ENCODE data around the gene OPRL1. TPM values are rescaled to one million over a fixed set of nuclear protein-coding genes. Genes with fewer than 3 reads are reported as not detected.

The OPRL1 gene
- total RNA-seq, 1 experiment from 2014 or later: 0.33 TPM

DNA sequence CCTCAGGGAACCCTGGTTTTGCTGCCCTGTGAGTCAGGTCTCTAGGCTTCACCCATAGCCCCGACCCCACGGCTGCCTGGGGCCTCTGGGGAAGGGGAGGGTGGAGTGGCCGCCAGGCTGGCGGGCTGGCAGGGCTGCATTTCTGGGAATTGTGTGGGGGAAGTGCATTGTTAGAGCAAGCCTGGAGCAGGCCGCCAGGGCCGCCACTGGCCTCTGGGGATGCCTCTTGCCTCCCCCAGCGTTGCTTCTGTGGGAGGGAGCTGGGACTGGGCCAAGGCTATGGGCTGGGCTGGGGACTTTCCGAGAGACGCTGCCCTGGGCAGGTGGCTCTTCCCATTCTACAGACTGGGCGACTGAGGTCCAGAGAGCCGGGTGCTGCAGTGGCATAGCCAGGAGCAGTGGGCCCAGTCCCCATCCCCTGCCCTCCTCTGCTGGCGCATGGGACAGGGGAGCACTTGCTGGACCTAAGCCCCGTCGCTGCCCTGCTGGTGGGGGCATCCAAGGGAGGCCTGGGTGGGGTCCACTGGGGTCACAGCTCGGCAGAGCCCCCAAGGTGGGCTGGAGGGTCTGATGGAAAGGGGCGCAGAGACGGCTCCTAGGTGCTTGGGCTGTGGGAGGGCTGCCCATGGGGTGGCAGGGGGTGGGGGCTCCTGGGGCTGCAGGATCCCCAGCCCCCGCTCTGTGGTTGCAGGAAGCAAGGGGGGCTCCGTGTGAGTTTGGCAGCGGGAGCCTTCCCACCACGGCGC lies 23.8 kb upstream of the OPRL1 start:
- H3K36me3 Mint-ChIP-seq (ENCODE audit: insufficient read depth, unreplicated experiment): no peaks in the 10 kb centered on the region
- DNase-seq: peak; percentile 41
- BruUV-seq (replicated peaks): no TSS peak
- H3K27me3 Mint-ChIP-seq (ENCODE audit: unreplicated experiment): peaks cover 50% of the 10 kb centered on the region
- no peak overlapping the region for H3K4me3 Mint-ChIP-seq (ENCODE audit: low read depth, unreplicated experiment)
- intact Hi-C loops (cut with micrococcal nuclease; ENCODE audit: unreplicated experiment): loop anchor here (10.0 kb wide), 1 partner anchor 161 kb away; the partner anchor contains the start of gene DNAJC5
- peaks cover 19% of the 10 kb centered on the region for H3K4me1 Mint-ChIP-seq (ENCODE audit: low read depth, unreplicated experiment)
- CTCF ChIA-PET: interaction anchor here (2.7 kb wide), 1 partner anchor 17 kb away, joined by 13 read pairs; no protein-coding TSS in a partner anchor
- H3K9me3 Mint-ChIP-seq (ENCODE audit: low read depth, unreplicated experiment): no peaks in the 10 kb centered on the region
- TF ChIP-seq, protein P1, sequence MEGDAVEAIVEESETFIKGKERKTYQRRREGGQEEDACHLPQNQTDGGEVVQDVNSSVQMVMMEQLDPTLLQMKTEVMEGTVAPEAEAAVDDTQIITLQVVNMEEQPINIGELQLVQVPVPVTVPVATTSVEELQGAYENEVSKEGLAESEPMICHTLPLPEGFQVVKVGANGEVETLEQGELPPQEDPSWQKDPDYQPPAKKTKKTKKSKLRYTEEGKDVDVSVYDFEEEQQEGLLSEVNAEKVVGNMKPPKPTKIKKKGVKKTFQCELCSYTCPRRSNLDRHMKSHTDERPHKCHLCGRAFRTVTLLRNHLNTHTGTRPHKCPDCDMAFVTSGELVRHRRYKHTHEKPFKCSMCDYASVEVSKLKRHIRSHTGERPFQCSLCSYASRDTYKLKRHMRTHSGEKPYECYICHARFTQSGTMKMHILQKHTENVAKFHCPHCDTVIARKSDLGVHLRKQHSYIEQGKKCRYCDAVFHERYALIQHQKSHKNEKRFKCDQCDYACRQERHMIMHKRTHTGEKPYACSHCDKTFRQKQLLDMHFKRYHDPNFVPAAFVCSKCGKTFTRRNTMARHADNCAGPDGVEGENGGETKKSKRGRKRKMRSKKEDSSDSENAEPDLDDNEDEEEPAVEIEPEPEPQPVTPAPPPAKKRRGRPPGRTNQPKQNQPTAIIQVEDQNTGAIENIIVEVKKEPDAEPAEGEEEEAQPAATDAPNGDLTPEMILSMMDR (IDR thresholded peaks at IDR 0.05; ENCODE audit: unreplicated experiment): no peak
- no peak overlapping the region for H3K27ac Mint-ChIP-seq (ENCODE audit: unreplicated experiment)

DNA sequence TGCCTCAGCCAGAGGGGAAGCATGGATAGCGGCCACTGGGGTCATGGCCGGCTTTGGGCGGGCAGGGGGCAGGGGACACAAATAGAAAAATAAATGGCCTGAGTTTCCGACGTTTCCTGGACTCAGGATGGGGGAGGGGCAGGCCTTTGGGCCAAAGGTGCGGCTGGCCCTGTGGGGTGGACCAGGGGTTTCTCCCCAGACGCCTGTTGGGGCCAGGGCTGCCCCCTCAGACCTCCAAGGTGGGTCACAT lies 23.3 kb upstream of the OPRL1 start:
- no peak for DNase-seq
- H3K4me1 Mint-ChIP-seq (ENCODE audit: low read depth, unreplicated experiment): peaks cover 19% of the 10 kb centered on the region
- BruUV-seq (replicated peaks): no TSS peak
- intact Hi-C loops (cut with micrococcal nuclease; ENCODE audit: unreplicated experiment): loop anchor here (10.0 kb wide), 1 partner anchor 162 kb away; the partner anchor contains the start of gene DNAJC5
- CTCF ChIA-PET: interaction anchor here (2.7 kb wide), 1 partner anchor 18 kb away, joined by 13 read pairs; no protein-coding TSS in a partner anchor
- H3K9me3 Mint-ChIP-seq (ENCODE audit: low read depth, unreplicated experiment): no peaks in the 10 kb centered on the region
- TF ChIP-seq, protein P1 (IDR thresholded peaks at IDR 0.05; ENCODE audit: unreplicated experiment): no peak
- no peak overlapping the region for H3K27ac Mint-ChIP-seq (ENCODE audit: unreplicated experiment)
- H3K36me3 Mint-ChIP-seq (ENCODE audit: insufficient read depth, unreplicated experiment): no peaks in the 10 kb centered on the region
- no peak overlapping the region for H3K4me3 Mint-ChIP-seq (ENCODE audit: low read depth, unreplicated experiment)
- H3K27me3 Mint-ChIP-seq (ENCODE audit: unreplicated experiment): peaks cover 45% of the 10 kb centered on the region

DNA sequence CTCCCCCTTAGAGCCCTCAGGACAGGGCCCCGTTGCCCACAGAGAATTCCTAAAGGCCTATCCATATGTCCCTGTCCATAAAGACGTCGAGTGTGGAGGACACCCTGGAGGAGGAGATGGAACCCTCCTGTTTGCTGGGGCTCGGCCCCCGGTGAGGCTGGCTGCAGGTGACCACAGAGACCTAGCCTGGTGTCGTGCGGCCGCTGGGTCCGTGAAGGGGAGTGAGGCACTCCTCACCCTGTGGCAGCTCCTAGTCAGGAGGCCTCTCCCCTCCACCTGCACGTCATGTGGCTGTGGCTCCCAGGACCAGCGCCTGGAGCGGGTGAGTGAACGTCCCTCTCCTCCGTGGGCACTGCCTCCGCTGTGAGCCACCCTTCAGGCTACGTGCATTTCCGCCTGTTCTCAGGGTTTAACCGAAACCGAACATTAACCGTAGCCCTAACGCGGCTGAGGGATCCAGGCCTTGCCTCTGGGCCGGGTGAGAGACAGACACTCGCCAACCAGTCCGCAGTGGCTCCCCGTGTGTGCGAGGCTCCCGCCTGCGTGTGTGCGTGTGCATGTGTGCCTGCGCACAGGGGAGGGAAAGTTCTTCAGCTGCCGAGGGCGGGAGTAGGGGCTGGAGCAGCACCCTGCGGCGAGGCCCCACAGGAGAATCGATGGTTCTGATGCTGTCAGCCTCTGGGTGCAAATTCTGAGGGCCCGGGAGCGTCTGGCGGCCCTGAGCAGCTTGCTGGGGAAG lies 22.8 kb upstream of the OPRL1 start:
- Mint-ChIP-seq H3K27me3 (ENCODE audit: unreplicated experiment) (peaks cover 40% of the 10 kb centered on the region), H3K36me3 (ENCODE audit: insufficient read depth, unreplicated experiment) (peaks cover 2% of the 10 kb centered on the region), H3K27ac (ENCODE audit: unreplicated experiment) (no peak overlapping the region), H3K4me1 (ENCODE audit: low read depth, unreplicated experiment) (peaks cover 19% of the 10 kb centered on the region), H3K4me3 (ENCODE audit: low read depth, unreplicated experiment) (no peak overlapping the region), H3K9me3 (ENCODE audit: low read depth, unreplicated experiment) (no peaks in the 10 kb centered on the region)
- no peak for DNase-seq
- BruUV-seq (replicated peaks): no TSS peak
- intact Hi-C loops (cut with micrococcal nuclease; ENCODE audit: unreplicated experiment): loop anchor here (10.0 kb wide), 1 partner anchor 162 kb away; the partner anchor contains the start of gene DNAJC5
- TF ChIP-seq, protein P1 (IDR thresholded peaks at IDR 0.05; ENCODE audit: unreplicated experiment): no peak
- CTCF ChIA-PET: interaction anchor here (0.6 to 2.7 kb wide), 3 partner anchors 18 to 487 kb away, joined by 3 to 13 read pairs (median 7); partner anchors contain the start of gene PRPF6

DNA sequence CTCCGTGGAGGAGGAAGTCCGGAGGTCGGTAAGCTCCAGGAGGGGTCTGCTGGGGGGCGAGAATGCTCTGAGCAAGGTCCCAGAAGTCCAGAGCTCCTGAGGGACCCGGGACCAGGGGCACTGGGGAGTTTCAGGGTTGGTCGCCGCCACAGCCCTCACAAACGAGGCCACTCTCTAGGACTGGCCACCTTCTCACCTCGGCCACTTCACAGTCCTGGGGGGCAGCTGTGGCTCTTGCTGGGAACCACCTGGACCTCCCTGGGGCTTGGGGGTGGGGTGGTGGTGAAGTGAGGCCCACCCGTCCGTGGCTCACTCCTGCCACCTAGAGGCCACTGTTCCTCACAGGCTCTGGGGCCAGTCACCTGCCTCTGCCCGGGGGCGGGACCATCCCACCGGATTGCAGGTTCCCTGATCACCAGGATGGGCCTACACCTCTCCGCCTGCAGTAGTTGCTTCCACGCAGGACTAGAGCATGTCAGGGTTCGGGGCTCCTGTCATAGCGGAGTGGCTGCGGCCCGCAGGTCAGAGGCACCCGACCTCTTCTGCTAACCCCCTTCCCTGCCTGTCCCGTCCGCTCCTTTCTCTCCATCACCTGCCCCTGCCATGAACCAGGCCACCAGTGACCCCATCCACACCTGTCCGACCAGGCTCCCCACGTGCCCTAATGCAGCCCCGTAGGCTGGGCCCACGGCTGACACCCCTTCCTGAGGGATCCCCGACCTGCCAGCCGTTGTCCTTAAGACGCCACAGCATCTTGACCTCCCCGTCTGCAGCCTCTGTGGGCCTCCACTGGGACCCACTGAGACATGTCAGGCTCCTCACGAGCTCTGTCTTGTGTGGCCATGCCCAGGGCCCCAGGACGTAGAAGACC lies 22.0 kb upstream of the OPRL1 start:
- Mint-ChIP-seq H3K27ac (ENCODE audit: unreplicated experiment) (no peak overlapping the region), H3K4me1 (ENCODE audit: low read depth, unreplicated experiment) (peaks cover 25% of the 10 kb centered on the region), H3K27me3 (ENCODE audit: unreplicated experiment) (peaks cover 32% of the 10 kb centered on the region), H3K4me3 (ENCODE audit: low read depth, unreplicated experiment) (peak overlapping the region; percentile 49), H3K9me3 (ENCODE audit: low read depth, unreplicated experiment) (no peaks in the 10 kb centered on the region), H3K36me3 (ENCODE audit: insufficient read depth, unreplicated experiment) (peaks cover 10% of the 10 kb centered on the region)
- BruUV-seq (replicated peaks): no TSS peak
- TF ChIP-seq, protein P1 (IDR thresholded peaks at IDR 0.05; ENCODE audit: unreplicated experiment): peak; percentile 93
- peak; percentile 96 for DNase-seq
- intact Hi-C loops (cut with micrococcal nuclease; ENCODE audit: unreplicated experiment): loop anchor here (10.0 kb wide), 1 partner anchor 163 kb away; the partner anchor contains the start of gene DNAJC5
- CTCF ChIA-PET: interaction anchor here (0.6 to 2.7 kb wide), 3 partner anchors 19 to 488 kb away, joined by 3 to 13 read pairs (median 7); partner anchors contain the start of gene PRPF6
